HPDE6-E6E7 (cell line): ENCODE data around the gene PRKRA.
"Not testable (repeated sequence)": the region's sequence is repeated elsewhere in the genome, so short reads cannot be mapped to it uniquely, and the experiment has no call there.

Experiments
- DNase-seq: peaks from one replicate; pipeline ENCODE4 v3.0.0; 2011; ENCODE audit warnings: missing footprints; ENCODE audit errors: extremely low spot score

PRKRA gene

DNA sequence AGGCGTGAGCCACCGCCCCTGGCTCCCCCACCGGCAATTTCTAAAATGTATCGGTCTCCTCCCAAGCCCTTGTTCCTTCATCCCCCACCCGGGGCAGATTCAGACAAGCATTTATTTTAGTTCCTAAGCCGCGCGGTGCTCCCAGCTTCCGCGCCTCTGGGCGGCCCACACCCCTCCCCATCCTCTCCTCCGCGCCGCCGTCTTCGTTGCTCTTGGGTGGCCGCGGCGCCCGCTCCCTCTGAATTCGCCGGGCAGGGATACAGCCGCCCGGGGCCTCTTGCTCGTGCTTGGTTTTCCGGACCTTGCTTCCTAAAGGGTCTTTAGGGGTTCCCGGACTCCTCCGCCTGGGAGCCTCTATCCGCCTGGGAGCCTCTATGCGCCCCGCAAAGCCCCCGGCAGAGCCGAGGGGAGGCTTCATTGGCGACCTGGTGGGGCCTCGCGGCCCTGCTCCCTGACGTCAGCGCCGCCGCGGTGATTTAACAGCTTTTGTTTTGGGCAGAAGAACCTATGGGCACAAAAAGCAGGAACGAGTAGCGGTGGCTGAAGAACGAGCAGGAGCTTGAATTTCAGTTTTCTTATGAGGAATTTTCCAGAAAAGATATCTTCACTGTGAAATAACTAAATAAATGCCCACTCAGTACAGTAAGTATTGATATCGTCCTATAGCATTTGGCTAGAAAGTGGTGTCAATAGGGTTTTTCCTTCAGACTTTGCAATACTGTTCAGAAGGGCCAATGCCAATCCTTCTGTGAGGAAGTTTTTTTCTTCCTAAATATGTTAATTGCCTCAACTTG lies 37.3 kb downstream of the PRKRA start:
- peak; percentile 51 for DNase-seq

DNA sequence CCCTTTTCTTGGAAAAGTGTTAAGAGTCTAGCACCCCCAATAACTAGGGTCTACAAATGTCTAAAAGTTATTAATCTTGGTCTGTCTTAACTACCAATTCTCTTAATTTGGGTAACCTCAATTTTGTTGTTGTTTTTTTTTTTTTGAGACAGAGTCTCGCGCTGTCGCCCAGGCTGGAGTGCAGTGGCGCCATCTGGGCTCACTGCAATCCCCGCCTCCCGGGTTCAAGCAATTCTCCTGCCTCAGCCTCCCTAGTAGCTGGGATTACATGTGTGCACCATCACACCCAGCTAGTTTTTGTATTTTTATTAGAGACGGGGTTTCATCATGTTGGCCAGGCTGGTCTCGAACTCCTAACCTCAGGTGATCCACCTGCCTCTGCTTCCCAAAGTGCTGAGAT lies 38.5 kb downstream of the PRKRA start:
- not testable (repeated sequence) for DNase-seq

DNA sequence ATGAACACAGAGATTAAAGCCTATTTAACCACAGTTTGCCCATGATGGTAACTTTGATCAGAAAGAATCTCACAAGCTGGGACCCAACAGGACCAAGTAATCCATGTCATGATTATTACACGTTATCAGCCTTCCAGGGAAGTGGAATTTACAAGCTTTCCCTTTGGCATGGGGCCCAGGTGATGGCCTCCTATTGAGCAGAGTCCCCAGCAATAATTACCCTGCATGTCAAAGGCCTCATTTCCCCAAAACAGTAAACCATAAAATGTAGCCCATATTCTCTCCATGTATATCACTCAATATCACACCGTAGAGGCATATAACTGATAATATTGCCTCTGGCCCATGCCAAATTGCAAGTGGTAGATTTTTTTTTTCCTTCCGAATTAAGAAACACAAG lies 38.9 kb downstream of the PRKRA start:
- DNase-seq = no peak

DNA sequence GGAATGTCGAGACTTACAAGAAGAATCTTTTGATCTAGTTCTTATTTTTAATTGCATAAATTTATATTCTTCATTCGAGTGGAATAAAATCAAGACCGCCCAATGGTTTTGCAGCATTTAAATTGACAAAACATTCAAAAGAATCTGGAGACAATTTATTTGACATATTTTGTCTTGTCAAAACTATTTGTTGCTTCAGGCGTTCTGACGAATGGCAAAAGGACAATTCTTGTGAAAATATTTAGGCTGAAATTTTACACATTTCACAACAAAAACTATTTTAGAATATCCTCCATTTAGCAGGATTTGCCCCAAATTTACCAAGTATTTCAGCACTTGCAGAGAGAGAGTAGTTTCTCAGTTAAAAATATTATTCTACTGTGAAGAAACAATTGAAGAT lies 41.7 kb downstream of the PRKRA start:
- no peak for DNase-seq

DNA sequence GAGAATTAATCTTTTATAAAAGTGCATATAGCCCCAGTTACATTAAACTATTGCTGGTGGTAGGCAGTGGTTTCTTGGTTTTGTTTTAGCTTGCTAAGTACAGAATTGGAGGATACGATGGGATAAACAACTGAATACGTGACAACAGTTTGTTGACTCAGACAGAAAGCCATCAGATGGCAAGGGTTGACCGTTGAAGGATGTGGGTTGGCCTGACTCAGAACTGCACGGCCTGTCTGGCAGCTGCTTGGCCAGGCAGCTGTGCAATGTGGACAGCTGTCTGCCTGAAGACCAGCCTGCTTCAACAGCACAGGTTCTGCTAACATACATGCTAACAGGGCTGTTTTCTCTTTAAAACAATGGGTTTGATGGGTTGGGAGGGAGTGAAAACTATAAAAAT lies 46.6 kb downstream of the PRKRA start:
- DNase-seq = peak; percentile 36

DNA sequence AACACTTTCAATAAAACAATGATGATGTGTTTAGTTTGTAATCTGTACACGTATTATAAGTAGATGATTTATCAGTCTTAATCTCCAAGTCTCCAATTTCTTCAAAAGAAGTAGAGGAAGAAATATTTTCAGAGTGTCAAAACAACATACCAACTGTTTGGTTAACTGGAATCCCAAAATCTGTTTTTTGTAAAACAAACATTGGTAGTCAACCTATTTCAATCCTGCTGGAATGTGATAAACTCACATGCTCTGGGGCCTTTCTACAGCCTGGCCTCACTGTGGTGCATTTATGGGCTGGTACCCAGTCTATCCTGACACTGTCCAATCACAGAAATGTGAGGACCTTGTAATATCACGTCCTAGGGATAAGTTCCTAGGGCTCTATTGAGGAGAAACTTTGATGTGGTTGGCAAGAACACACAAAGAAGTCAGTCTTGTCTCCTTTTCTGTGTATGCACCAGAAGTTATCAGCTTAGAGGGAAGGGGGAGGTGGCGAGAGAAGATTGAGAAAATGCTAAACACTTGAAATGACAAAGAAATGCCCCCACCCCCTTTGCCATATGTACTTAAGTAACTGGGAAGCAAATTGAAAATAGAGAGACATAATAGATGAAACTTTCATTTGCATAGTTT lies 47.2 kb downstream of the PRKRA start:
- DNase-seq = no peak

DNA sequence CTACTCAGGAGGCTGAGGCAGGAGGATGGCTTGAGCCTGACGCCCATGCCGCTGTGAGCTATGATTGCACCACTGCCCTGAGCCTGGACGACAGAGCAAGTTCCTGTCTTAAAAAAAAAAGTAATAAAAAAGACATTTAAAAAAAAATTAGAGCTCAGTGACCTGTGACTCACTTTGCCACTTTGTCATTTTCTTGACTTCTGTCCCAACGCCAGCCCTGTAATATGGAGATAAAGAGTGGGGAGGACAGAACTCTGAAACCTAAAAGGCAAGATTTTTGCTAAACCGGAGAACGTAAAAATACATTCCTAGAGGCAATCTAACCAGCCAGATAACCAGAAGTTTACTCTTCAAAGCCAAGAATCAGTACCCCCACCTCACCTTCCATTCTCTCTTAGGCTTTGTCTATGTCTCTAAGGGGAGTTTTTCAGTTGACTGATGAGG lies 49.0 kb downstream of the PRKRA start:
- no peak for DNase-seq

DNA sequence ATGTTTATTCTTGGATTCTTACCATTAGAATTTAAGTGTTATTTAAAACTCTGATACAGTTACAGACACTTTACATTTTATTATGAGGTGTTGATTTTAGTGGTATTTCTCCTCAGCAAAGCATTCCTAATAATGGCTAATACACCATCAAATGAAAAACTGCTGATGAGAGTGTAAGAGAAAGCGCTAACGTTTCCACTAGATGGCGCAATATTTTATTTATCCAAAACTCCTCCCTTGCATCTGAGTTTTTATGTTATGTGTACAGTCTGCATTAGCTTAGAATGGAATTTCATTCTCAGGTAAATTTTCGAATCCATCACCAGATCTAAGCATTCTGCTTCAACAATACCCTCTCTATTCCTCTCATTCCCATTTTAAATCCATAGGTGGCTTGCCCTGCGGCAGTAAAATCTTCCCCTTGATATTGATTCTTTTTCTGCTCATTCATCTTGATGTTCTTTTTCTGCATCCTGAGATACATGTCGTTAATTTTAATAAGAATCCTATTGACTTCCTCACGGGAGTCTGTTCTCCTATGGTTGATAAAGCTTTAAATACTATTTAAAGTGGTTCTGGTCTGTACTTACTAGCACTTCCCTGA lies 53.9 kb downstream of the PRKRA start:
- DNase-seq = no peak

DNA sequence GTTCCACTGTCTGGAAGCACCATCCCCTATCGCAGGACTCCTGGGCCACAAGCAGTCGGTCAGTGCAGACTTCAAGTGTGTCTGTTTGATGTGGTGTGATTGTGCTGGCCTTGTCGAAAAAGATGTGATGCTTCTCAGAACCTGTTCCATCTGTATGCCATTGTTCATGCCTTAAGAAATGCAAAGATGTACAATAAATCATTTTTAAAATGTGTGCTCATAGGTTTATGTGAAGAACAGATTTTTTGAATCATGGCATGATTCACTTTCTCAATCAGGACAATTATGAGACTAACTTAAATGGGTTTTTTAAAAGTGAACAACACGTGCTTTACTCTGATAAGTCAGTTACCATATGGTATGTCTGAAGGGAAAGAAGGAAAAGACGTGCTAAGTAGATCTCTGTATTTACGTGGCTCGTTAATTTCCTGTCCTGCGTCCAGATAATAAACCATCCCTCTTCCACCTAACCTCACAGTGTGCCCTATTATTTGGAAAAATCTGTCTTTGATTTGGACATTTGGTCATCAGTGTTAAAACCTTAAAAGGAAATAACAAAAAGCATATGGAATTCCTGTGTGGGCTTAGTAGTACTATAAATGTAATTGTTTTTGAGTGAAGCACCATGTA lies 54.9 kb downstream of the PRKRA start:
- no peak for DNase-seq

DNA sequence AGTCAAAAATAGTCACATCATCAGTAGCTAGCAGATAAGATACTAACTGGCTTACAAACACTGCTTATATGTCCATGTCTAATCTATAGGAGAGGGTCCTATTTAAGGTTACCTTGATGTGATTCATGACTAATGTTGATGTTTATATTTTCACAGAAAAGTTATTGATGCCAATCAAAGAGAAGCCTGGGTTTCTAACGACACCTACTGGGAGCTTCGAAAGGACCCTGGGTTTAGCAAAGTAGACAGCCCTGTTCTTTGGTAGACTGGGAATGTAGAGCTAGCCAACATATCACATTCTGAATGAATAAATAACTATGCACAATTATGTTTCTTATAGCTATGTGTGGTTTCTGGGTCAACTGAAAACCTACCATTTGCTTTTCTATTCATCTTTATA lies 55.7 kb downstream of the PRKRA start:
- no peak for DNase-seq

DNA sequence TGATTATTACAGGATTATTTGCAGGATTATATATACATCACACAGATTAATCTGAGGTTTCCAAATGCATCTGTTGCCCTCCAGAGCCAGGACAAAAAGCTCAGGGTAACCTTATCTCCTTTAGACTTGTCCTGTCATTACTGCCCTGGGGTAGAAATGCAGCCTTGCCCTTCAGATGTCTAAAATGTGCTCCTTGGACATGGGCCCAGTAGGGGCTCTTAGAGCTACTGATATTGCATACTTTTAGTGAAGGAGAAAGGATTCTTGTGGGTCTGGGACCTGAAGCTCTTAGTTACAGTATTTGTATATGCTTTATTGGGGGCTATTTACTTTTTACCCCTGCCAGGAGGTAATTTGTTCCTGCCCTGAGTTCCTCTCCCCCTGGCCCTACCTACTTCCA lies 56.1 kb downstream of the PRKRA start:
- no peak for DNase-seq

DNA sequence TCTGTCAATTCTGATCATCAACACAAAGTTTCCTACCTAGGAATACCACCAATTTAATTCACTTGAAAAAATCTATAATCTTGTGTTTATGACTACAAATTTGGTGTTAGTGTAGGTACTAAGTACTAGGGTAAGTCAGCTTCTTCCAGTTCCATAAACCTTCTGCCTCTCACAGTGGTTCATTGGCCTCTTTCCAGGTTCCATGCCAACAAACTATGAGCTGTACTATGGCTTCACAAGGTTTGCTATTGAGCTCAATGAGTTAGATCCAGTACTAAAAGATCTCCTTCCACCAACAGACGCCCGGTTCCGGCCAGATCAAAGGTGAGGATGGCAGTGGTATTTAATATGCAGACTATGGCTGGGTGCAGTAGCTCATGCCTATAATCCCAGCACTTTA lies 58.8 kb downstream of the PRKRA start:
- no peak for DNase-seq

DNA sequence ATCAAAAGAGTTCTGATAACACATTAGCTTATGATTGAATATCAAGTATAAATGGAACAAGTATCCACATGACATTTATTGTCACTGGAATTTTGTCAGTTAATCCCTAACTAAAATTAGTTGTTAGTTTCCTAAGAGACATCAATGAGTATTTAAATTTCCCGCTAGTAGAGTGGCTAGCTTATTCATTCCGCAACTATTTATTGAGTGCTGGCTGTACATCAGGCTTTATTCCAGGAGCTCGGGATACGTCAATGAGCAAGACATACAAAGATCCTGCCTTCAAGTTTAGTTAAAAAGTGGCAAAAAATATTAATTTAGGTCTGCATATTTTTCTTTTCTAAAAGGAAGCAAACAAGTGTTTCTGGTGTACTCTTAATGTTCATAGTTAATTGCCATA lies 59.3 kb downstream of the PRKRA start:
- no peak for DNase-seq

DNA sequence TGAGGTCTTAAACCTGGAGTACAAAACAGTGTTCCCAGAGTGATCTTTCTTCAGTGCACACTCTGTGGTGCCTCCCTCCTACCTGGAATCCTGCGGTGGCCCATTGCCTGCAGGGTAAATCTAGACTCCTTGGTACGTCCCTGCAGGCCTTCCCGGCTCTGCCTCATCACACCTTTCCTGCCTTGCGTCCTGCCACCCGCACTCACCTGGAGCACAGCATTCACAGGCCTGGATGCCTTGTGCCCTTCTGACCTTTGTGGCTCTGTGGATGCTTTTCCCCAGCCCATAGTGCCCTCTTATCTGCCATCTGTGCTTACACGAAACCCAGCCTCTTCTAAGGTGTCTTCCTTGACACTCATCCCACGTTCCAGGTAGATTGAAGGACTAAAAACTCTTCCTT lies 62.7 kb downstream of the PRKRA start:
- DNase-seq = no peak

DNA sequence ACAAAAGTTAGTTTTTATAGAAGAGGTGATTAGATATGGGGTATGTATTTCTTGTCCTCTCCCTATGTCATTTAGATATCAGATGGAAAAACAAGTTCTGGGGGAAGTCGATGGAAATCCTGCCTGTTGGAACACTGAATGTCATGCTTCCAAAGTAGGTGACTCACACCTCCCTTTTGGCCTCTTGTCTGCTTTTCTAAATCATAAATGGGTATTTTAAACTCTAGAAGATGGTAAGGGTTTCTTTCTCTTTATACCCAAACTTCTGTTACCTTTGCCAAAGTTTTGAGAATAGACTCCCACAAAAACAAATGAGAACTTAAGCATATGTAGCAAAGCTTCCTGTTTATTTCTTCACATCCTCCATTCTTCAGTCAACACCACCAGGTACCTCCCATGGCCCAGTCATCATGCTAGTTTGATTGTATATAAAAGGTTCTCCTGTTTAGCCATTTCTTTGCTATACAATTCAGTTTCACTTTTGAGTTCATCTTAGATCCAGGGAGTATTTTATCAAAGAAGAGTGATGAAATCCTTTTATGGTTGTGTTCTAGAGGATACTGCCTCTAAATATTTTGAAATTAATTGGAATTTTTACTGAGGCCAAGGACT lies 63.9 kb downstream of the PRKRA start:
- no peak for DNase-seq

DNA sequence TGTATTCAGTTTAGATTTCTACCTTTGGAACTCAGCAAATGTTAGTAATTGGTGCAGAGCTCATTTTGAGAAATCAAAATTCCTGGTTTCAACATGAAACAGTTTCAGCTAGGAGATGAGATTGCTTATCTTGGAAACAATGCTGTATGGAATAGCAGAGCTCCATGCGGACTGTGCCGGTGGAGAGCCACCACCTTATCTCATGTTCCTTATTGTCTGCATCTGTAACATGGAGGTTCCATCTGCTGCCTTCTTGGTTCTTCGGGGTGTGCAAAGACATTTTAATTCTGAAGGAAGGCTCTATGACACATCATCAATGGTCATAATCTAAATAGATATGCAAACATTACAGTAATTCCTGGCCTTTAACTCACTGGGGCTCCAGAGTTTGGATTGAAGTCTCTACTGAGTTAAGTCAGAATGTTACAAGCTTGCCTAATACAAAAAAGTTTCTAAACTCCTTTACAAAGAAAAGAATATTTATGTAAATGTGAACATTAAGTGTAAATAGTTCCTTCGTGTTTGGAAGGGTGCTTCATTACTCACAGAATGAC lies 65.3 kb downstream of the PRKRA start:
- no peak for DNase-seq

DNA sequence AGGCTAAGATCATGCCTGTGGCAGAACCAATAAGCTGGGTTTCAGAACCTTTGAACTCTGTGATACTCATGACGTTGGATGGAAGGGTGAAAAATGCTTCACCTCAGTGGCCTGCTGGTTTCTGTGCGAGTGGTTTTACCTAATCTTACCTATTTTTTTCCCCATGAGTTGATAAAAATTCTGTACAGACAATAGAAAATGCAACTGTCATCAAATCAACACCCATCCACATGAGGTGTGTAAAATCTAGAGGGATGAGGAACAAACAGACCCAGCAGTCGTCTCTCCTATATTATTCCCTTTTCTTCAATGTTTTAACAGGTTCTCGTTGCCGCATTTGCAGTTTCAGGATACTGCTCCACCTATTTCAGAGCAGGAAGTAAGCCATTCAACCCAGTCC lies 67.3 kb downstream of the PRKRA start:
- DNase-seq = no peak
